ENCODE results near the gene SYT13. TPM values are rescaled to one million over a fixed set of nuclear protein-coding genes. Genes with fewer than 3 reads are reported as not detected.
"Not testable (repeated sequence)": the region's sequence is repeated elsewhere in the genome, so short reads cannot be mapped to it uniquely, and the experiment has no call there.

The SYT13 gene
- total RNA-seq, 2 experiments from 2014 or later: not detected

- no peaks in the 10 kb centered on the region for H3K36me3 Mint-ChIP-seq
These were observed 18.2 kb upstream of the SYT13 start for GRCh38 chr11:45304111-45304991.

GRCh38 chr11:45303316-45303715, 17.2 kb upstream of the SYT13 start:
- POLR2A ChIA-PET: no interaction called here
- DNase-seq: no peak
- Mint-ChIP-seq H3K36me3 (no peaks in the 10 kb centered on the region), H3K27me3 (peaks cover 3% of the 10 kb centered on the region), H3K27ac (no peak overlapping the region), H3K9me3 (no peaks in the 10 kb centered on the region), H3K4me3 (no peak overlapping the region), H3K4me1 (ENCODE audit: low read depth) (no peaks in the 10 kb centered on the region)
- CTCF ChIA-PET: no interaction called here
- intact Hi-C loops (cut with micrococcal nuclease): no loop called here

More at GRCh38 chr11:45304111-45304991, 18.2 kb upstream of the SYT13 start:
- ChIA-PET POLR2A (no interaction called here), CTCF (interaction anchor here (0.6 kb wide), 1 partner anchor 35 kb away, joined by 3 read pairs; no protein-coding TSS in a partner anchor)
- Mint-ChIP-seq H3K4me1 (ENCODE audit: low read depth) (no peaks in the 10 kb centered on the region), H3K9me3 (no peaks in the 10 kb centered on the region), H3K27me3 (peaks cover 1% of the 10 kb centered on the region), H3K4me3 (no peak overlapping the region), H3K27ac (no peak overlapping the region)
- intact Hi-C loops (cut with micrococcal nuclease): no loop called here
- no peak for DNase-seq

GRCh38 chr11:45301537-45302246, 15.6 kb upstream of the SYT13 start:
- Mint-ChIP-seq H3K4me1 (ENCODE audit: low read depth) (no peaks in the 10 kb centered on the region), H3K27me3 (peaks cover 5% of the 10 kb centered on the region), H3K36me3 (no peaks in the 10 kb centered on the region), H3K27ac (no peak overlapping the region), H3K4me3 (no peak overlapping the region), H3K9me3 (no peaks in the 10 kb centered on the region)
- intact Hi-C loops (cut with micrococcal nuclease): no loop called here
- CTCF ChIA-PET: no interaction called here
- DNase-seq: no peak
- POLR2A ChIA-PET: no interaction called here

GRCh38 chr11:45300715-45301114, 14.6 kb upstream of the SYT13 start:
- intact Hi-C loops (cut with micrococcal nuclease): no loop called here
- ChIA-PET CTCF (interaction anchor here (1.2 kb wide), 1 partner anchor 190 kb away, joined by 3 read pairs; no protein-coding TSS in a partner anchor), POLR2A (no interaction called here)
- Mint-ChIP-seq H3K4me3 (no peak overlapping the region), H3K4me1 (ENCODE audit: low read depth) (no peaks in the 10 kb centered on the region), H3K36me3 (no peaks in the 10 kb centered on the region), H3K27me3 (peaks cover 7% of the 10 kb centered on the region), H3K27ac (no peak overlapping the region), H3K9me3 (no peaks in the 10 kb centered on the region)
- no peak for DNase-seq

GRCh38 chr11:45298718-45299117, 12.6 kb upstream of the SYT13 start:
- ChIA-PET POLR2A (no interaction called here), CTCF (no interaction called here)

GRCh38 chr11:45296075-45296474, 9.9 kb upstream of the SYT13 start:
- no peak overlapping the region for H3K4me3 Mint-ChIP-seq
- no peaks in the 10 kb centered on the region for H3K36me3 Mint-ChIP-seq
- no peaks in the 10 kb centered on the region for H3K9me3 Mint-ChIP-seq
- DNase-seq: no peak
- peaks cover 11% of the 10 kb centered on the region for H3K27me3 Mint-ChIP-seq
- no peak overlapping the region for H3K27ac Mint-ChIP-seq
- ChIA-PET POLR2A (no interaction called here), CTCF (interaction anchor here (2.4 kb wide), 1 partner anchor 185 kb away, joined by 25 read pairs; no protein-coding TSS in a partner anchor)
- H3K4me1 Mint-ChIP-seq (ENCODE audit: low read depth): no peaks in the 10 kb centered on the region
- intact Hi-C loops (cut with micrococcal nuclease): no loop called here

More at GRCh38 chr11:45298718-45299117, 12.6 kb upstream of the SYT13 start:
- H3K9me3 Mint-ChIP-seq: no peaks in the 10 kb centered on the region
- H3K36me3 Mint-ChIP-seq: no peaks in the 10 kb centered on the region
- intact Hi-C loops (cut with micrococcal nuclease): no loop called here
- no peak overlapping the region for H3K27ac Mint-ChIP-seq
- no peaks in the 10 kb centered on the region for H3K4me1 Mint-ChIP-seq (ENCODE audit: low read depth)
- no peak for DNase-seq
- H3K4me3 Mint-ChIP-seq: no peak overlapping the region
- peaks cover 9% of the 10 kb centered on the region for H3K27me3 Mint-ChIP-seq

- CTCF ChIA-PET: interaction anchor here (1.1 to 2.4 kb wide), 3 partner anchors 183 to 358 kb away, joined by 3 to 25 read pairs (median 4); no protein-coding TSS in a partner anchor
- Mint-ChIP-seq H3K36me3 (no peaks in the 10 kb centered on the region), H3K4me3 (no peak overlapping the region), H3K9me3 (no peaks in the 10 kb centered on the region), H3K4me1 (ENCODE audit: low read depth) (no peaks in the 10 kb centered on the region), H3K27me3 (peaks cover 26% of the 10 kb centered on the region), H3K27ac (no peak overlapping the region)
- no peak for DNase-seq
- intact Hi-C loops (cut with micrococcal nuclease): no loop called here
- POLR2A ChIA-PET: no interaction called here
These were observed 8.4 kb upstream of the SYT13 start for GRCh38 chr11:45294499-45294898.

- H3K9me3 Mint-ChIP-seq; H3K4me3 Mint-ChIP-seq; POLR2A ChIA-PET; H3K4me1 Mint-ChIP-seq (ENCODE audit: low read depth); H3K36me3 Mint-ChIP-seq; H3K27ac Mint-ChIP-seq: not testable (repeated sequence)
- CTCF ChIA-PET: interaction anchor here (1.1 to 2.4 kb wide), 3 partner anchors 182 to 357 kb away, joined by 3 to 25 read pairs (median 4); no protein-coding TSS in a partner anchor
- H3K27me3 Mint-ChIP-seq: peaks cover 30% of the 10 kb centered on the region
- intact Hi-C loops (cut with micrococcal nuclease): loop anchor here (1.0 kb wide), 1 partner anchor 183 kb away; no protein-coding TSS in a partner anchor
- DNase-seq: peak; percentile 78
These were observed 7.5 kb upstream of the SYT13 start for GRCh38 chr11:45293566-45294192.

GRCh38 chr11:45290586-45290985, 4.4 kb upstream of the SYT13 start:
- no peaks in the 10 kb centered on the region for H3K4me1 Mint-ChIP-seq (ENCODE audit: low read depth)
- intact Hi-C loops (cut with micrococcal nuclease): no loop called here
- DNase-seq: no peak
- no peak overlapping the region for H3K4me3 Mint-ChIP-seq
- H3K27me3 Mint-ChIP-seq: peaks cover 51% of the 10 kb centered on the region
- H3K27ac Mint-ChIP-seq: no peak overlapping the region
- no peaks in the 10 kb centered on the region for H3K9me3 Mint-ChIP-seq
- CTCF ChIA-PET: interaction anchor here (0.6 to 3.5 kb wide), 2 partner anchors 180 to 422 kb away, joined by 3 to 35 read pairs; no protein-coding TSS in a partner anchor
- H3K36me3 Mint-ChIP-seq: no peaks in the 10 kb centered on the region
- POLR2A ChIA-PET: no interaction called here

- Mint-ChIP-seq H3K4me3 (no peak overlapping the region), H3K36me3 (no peaks in the 10 kb centered on the region), H3K27ac (no peak overlapping the region), H3K9me3 (no peaks in the 10 kb centered on the region), H3K4me1 (ENCODE audit: low read depth) (no peaks in the 10 kb centered on the region), H3K27me3 (peaks cover 58% of the 10 kb centered on the region)
- intact Hi-C loops (cut with micrococcal nuclease): no loop called here
- DNase-seq: no peak
- CTCF ChIA-PET: no interaction called here
- POLR2A ChIA-PET: no interaction called here
These were observed 3.2 kb upstream of the SYT13 start for GRCh38 chr11:45289369-45289768.

- Mint-ChIP-seq H3K27ac (no peak overlapping the region), H3K4me3 (no peak overlapping the region), H3K36me3 (no peaks in the 10 kb centered on the region), H3K27me3 (peaks cover 57% of the 10 kb centered on the region), H3K9me3 (no peaks in the 10 kb centered on the region), H3K4me1 (ENCODE audit: low read depth) (no peaks in the 10 kb centered on the region)
- ChIA-PET CTCF (interaction anchor here (1.1 to 3.0 kb wide), 3 partner anchors 178 to 361 kb away, joined by 3 to 19 read pairs (median 11); no protein-coding TSS in a partner anchor), POLR2A (no interaction called here)
- DNase-seq: no peak
- intact Hi-C loops (cut with micrococcal nuclease): no loop called here
These were observed 2.2 kb upstream of the SYT13 start for GRCh38 chr11:45288339-45288738.
